Measurements from ENCODE around the gene NTN5. TPM values are rescaled to one million over a fixed set of nuclear protein-coding genes. Genes with fewer than 3 reads are reported as not detected.

NTN5 gene
- total and polyA plus RNA-seq, 9 of the 15 experiments (the other 6 are each of a cell fraction or from before 2014, with no cell fraction given): not detected

DNA sequence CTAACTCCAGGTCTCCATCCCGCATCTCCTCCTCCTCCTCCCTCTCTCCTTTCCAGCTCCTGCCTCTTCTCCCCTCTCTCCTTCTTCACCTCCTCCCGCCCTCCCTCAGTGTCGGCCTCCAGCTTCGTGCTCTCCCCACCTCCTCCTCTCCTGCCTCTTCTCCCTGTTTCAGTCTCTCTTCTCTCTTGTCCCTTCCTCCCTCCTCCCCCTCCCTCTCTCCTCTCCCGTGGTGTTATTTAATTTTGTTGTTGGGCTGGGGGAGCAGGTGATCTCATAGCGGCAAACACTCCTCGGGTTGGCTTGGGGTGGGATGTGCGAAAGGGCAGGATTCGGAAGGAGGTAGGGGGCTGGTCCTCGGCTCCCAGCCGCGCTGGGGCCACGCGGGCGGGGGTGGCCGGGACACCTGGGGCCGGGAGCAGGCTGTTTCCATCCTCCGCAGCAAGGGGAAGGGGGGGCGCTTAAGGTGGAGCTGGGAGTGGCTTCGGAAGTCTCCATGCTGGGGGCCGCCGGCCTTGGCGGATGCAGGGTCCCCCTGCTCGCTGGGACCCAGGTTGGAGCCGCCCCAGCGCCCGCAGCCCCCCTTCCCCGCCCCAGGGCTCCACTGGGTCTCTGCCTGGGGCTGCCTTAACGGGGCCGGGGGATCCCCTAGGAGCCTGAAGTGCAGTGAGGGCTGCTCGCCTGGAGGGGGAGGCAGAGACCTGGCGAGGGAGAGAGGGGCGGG, 26.7 kb downstream of the NTN5 start, which contains the start of gene CA11 (continued):
- TF ChIP-seq, protein P1, sequence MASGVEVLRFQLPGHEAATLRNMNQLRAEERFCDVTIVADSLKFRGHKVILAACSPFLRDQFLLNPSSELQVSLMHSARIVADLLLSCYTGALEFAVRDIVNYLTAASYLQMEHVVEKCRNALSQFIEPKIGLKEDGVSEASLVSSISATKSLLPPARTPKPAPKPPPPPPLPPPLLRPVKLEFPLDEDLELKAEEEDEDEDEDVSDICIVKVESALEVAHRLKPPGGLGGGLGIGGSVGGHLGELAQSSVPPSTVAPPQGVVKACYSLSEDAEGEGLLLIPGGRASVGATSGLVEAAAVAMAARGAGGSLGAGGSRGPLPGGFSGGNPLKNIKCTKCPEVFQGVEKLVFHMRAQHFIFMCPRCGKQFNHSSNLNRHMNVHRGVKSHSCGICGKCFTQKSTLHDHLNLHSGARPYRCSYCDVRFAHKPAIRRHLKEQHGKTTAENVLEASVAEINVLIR (CRISPR knock-in tag; IDR thresholded peaks at IDR 0.05): no peak
- TF ChIP-seq TARDBP (IDR thresholded peaks at IDR 0.05): no peak
- no peak for TF ChIP-seq ZBTB1 (CRISPR knock-in tag; IDR thresholded peaks at IDR 0.05; ENCODE audit: borderline replicate concordance, low read depth)
- TF ChIP-seq RAD21 (CRISPR knock-in tag; conservative IDR thresholded peaks at IDR 0.05 in 1 of 2, IDR thresholded peaks at IDR 0.05 in 1 of 2): peak; percentile 89 to 95
- no peak for TF ChIP-seq U2AF2 (optimal IDR thresholded peaks at IDR 0.05; ENCODE audit: low read depth, low read length)
- TF ChIP-seq, protein P2, sequence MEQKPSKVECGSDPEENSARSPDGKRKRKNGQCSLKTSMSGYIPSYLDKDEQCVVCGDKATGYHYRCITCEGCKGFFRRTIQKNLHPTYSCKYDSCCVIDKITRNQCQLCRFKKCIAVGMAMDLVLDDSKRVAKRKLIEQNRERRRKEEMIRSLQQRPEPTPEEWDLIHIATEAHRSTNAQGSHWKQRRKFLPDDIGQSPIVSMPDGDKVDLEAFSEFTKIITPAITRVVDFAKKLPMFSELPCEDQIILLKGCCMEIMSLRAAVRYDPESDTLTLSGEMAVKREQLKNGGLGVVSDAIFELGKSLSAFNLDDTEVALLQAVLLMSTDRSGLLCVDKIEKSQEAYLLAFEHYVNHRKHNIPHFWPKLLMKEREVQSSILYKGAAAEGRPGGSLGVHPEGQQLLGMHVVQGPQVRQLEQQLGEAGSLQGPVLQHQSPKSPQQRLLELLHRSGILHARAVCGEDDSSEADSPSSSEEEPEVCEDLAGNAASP (IDR thresholded peaks at IDR 0.05): no peak
- TF ChIP-seq ARID1B (IDR thresholded peaks at IDR 0.05): no peak; the same call in 1 of the 2 replicates
- TF ChIP-seq ZNF197 (CRISPR knock-in tag; IDR thresholded peaks at IDR 0.05; ENCODE audit: low read depth): no peak; the same call in 1 of the 2 replicates
- TF ChIP-seq ETV1 (tag; conservative IDR thresholded peaks at IDR 0.05; ENCODE audit: low read depth): no peak; the same call in 1 of the 2 replicates
- no peak; the same call in 1 of the 2 replicates for TF ChIP-seq TRIM28 (IDR thresholded peaks at IDR 0.05)
- TF ChIP-seq CEBPB (tag; IDR thresholded peaks at IDR 0.05): no peak
- TF ChIP-seq, protein P3, sequence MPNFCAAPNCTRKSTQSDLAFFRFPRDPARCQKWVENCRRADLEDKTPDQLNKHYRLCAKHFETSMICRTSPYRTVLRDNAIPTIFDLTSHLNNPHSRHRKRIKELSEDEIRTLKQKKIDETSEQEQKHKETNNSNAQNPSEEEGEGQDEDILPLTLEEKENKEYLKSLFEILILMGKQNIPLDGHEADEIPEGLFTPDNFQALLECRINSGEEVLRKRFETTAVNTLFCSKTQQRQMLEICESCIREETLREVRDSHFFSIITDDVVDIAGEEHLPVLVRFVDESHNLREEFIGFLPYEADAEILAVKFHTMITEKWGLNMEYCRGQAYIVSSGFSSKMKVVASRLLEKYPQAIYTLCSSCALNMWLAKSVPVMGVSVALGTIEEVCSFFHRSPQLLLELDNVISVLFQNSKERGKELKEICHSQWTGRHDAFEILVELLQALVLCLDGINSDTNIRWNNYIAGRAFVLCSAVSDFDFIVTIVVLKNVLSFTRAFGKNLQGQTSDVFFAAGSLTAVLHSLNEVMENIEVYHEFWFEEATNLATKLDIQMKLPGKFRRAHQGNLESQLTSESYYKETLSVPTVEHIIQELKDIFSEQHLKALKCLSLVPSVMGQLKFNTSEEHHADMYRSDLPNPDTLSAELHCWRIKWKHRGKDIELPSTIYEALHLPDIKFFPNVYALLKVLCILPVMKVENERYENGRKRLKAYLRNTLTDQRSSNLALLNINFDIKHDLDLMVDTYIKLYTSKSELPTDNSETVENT (CRISPR knock-in tag; IDR thresholded peaks at IDR 0.05): no peak
- no peak for TF ChIP-seq ZNF23 (CRISPR knock-in tag; IDR thresholded peaks at IDR 0.05)
- no peak for TF ChIP-seq ZFP1 (CRISPR knock-in tag; IDR thresholded peaks at IDR 0.05)
- TF ChIP-seq, protein P4, sequence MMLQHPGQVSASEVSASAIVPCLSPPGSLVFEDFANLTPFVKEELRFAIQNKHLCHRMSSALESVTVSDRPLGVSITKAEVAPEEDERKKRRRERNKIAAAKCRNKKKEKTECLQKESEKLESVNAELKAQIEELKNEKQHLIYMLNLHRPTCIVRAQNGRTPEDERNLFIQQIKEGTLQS (IDR thresholded peaks at IDR 0.05): peak; percentile 62
- TF ChIP-seq, protein P4 (CRISPR knock-in tag; conservative IDR thresholded peaks at IDR 0.05): no peak
- TF ChIP-seq CC2D1A (IDR thresholded peaks at IDR 0.05): peak; percentile 62
- no peak for TF ChIP-seq KAT2B (IDR thresholded peaks at IDR 0.05; ENCODE audit: low read depth, low read length)
- TF ChIP-seq ELF1 (tag; IDR thresholded peaks at IDR 0.05): no peak
- TF ChIP-seq NEUROD1 (IDR thresholded peaks at IDR 0.05; ENCODE audit: borderline replicate concordance, low read depth, low read length, partially characterized antibody): peak; percentile 44
- TF ChIP-seq ZNF224 (CRISPR knock-in tag; IDR thresholded peaks at IDR 0.05): no peak
- TF ChIP-seq, protein P5, sequence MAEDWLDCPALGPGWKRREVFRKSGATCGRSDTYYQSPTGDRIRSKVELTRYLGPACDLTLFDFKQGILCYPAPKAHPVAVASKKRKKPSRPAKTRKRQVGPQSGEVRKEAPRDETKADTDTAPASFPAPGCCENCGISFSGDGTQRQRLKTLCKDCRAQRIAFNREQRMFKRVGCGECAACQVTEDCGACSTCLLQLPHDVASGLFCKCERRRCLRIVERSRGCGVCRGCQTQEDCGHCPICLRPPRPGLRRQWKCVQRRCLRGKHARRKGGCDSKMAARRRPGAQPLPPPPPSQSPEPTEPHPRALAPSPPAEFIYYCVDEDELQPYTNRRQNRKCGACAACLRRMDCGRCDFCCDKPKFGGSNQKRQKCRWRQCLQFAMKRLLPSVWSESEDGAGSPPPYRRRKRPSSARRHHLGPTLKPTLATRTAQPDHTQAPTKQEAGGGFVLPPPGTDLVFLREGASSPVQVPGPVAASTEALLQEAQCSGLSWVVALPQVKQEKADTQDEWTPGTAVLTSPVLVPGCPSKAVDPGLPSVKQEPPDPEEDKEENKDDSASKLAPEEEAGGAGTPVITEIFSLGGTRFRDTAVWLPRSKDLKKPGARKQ (CRISPR knock-in tag; IDR thresholded peaks at IDR 0.05): no peak
